ENCODE measurements around the gene RBMS3.

Gene RBMS3

DNA sequence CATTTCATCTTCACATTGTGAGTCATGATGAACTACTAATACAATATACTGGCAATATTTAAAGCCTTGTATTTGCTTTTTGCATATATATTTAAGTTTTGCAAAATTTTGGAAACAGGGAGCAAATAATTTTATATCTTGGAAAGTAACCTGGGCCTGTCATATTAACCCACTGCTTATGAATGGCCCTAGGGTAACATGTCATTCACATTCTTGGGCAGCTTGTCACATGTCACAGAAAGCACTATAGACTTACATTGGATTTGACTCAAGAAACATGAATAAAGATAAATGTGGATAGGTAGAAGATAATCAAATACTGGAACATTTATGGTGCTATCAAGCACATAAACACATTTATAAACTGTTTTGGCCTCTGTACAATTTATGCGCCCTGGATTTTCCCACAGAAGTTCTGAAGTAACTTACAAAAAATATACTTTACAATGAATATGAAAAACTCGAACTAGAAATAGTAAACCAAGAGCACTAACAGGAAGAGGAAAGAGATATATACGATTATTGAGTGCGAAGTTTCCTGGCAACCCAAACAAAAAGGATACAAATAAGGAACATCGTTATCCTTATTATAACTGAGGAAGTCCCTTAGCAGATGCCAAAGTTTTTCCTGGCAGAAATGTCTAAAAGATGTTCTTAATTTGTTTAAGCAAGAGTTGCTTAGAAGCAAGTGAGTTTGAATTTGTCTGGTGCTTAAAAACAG lies 257.2 kb downstream of the RBMS3 start:
- DNase-seq, result no peak

DNA sequence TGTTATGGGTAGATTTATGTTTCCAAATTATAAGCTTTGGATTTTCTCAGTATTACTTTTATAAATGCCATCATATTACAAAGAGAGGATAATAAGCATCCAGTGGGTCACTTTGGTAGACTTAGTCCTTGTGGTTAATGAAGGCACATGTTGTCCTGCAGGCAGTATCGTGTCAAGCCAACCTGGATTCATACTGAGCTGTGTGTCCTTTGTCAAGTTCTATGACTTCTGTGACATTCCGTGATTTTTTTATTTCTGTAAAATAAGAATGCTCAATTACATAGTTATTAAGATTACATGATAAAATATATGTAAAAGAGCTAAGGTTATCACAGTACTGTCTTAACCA lies 257.7 kb downstream of the RBMS3 start:
- no peak for DNase-seq

DNA sequence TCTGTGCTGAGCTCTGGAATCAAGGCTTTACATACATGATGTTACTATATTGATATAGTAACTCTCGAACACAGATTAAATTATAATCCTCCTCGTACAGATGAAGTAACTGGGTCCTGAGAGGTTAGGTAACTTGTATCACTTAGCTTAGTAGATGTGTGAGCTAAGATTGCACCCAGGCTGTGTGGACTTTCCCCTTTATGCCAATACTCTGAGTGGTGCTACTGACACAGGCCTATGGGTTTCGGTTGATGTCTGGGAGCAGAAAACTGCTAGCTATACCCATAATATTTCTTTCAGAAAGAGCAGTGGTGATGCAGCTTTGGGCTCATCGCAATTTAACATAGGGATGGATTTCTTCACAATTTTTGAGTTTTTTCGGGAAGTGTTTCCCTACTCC lies 259.7 kb downstream of the RBMS3 start:
- DNase-seq, result no peak

DNA sequence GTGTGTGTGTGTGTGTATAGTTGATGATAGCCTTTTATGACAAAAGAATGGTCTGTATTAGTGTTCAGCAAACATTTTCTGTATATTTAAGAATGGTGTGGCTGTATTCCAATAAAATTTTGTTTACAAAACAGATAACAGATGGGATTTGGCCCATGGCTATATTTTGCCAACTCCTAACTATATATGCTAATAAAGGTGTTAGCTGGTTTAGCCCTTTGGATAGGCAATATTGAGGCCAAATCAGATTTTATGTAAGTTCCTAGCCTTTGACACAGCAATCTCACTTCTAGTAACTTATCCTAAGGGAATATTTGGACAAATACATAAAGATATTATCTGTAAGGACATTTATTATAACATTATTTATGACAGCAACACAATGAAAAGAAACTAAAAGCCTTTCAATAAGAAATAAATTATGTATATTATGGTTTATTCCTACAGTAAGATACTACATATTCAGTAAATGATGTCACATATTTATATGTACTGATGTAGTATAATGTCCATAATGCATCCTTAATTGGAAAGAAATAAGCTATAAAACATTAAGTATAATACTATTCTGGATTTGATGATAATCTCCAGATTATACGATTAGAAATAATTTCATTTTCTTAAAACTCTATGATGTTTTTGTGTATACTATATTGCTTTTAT lies 264.0 kb downstream of the RBMS3 start:
- DNase-seq, result no peak

DNA sequence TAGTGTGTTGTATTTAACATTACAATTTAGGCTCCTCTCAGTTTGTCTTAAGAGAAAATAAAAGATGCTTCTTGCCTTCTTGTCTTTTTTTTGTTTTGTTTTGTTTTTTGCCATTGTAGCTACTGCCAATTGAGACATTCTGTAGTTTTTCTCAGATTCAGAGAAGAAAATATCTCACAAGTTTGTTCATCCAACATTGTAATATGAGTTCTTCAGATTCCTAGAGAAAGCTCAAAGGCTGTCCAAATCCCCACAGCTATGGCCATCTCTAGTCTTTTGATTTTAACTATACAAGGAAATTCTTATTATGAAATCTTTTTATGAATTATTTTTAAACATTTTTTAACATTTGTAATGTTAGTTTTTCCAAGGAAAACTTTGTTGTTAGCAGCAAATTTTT lies 264.7 kb downstream of the RBMS3 start:
- DNase-seq, result no peak

DNA sequence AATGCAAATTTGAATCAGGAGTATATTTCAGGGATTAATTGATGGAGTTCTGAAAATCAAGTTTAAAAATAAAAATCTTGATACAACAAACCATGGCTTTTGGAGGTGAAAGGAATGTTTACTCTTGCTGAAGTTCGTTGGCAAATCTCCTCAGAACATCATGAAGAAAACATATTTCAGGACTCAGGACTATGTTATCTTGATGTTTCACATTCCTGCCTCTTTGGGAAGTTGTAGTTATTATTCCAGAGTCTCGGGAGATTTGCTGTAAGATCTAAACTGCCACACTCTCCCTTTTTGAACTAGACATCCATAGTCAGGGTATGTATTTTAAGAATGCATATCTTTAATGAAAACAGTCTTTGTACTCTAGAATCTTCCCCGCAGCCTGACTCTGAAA lies 271.2 kb downstream of the RBMS3 start:
- DNase-seq, result no peak

DNA sequence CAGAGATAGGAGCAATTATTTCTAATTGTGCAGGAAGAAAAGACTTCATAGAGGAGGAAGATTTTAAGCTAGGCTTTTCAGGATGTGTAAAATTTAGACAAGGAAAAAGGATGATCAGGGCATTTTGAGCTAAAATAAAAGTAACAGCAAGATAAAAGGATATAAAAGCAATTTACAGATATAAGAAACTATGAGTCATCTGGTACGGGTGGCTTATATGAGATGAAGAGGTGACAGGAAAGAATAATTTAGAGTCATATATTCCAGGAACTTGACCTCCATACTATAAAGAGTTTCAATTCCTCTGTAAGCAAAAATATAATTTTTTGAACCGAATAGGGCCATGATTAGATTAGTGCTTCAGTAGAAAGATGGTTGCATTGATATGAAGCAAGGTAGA lies 273.7 kb downstream of the RBMS3 start:
- DNase-seq, result no peak

DNA sequence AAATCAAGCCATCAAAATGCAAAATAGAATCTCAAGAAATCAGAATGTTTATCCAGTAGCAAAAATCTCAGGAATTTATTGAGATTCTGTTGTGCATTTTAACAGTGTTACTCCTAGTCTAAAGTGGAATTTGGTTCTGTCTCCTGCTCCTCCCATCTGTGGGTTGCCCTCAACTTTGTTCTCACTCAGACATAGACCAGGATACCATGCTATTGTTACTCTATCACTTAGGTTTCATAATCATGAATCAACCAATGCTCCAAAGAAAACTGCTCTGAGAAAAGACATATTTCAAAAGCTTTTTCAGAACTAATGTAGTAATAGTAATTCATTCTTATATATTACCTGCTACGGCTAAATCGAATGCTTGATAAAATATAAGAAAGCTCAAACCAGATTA lies 274.7 kb downstream of the RBMS3 start:
- DNase-seq, result no peak

DNA sequence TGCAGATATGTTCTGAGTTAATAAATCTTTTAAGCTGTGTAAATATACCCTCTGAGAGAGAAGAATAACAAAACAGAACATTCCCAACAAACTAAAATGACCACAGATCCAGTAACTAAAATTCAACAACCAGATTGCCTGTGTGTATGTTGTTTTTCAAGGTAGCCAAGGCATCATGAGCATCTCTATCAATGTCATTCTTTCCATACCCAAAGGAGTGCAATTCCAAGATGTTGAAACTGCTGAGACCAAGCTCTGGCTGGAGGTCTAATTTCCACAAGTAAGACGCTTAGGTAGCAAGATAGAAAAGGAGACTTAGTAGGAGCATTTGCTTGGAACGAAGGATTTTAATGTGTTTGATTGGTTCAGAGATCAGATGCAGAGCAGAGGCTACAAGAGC lies 276.3 kb downstream of the RBMS3 start:
- no peak for DNase-seq

DNA sequence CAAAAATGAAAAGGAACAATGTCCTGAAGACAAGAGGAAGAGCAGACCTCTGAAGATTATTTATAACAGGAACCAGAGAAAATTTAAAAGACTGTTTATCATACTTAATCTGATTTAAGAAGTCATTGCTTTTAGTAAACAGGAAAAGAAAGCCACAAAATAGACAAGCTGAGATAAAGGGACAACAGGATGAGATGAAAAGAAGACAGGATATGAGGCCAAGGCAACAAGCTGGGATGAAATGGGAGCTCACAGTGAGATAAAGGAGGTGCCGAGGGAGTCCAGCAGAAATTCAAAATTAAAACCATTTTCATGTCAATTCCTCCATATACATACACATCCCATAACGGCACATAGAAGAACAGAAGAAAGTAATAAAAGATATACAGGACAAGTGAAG lies 277.0 kb downstream of the RBMS3 start:
- DNase-seq, result no peak

DNA sequence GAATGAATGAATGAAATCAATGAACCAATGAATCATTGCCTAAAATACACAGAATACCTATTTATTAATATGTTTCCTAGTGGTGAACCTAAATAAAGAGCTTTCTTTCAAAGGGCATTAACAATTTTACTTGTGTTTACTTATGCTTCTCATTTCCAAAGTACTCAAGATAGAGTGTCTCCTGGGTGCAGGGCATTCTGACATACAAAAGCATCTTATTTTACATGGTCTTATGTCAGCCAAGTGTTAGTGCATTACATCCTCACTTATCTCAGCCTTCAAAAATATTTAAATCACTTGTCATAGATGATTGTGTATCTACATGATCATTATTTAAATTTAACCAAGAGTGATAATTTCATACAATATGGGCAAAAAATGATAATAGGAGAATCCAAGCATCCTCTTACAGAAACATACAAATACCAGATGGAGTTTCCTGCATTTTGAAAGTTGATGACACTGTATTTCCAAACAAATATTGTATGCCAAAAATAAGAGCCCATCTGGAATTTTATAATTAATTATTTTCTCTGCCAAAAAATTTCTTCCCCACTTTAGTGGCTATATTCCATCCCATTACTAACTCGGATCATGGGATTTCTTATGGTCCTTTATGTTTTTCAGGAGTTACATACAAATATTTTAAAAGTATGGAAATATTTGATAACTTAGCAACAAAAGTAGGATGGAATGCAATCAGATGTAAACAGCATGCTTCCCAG lies 279.0 kb downstream of the RBMS3 start:
- DNase-seq, result no peak

DNA sequence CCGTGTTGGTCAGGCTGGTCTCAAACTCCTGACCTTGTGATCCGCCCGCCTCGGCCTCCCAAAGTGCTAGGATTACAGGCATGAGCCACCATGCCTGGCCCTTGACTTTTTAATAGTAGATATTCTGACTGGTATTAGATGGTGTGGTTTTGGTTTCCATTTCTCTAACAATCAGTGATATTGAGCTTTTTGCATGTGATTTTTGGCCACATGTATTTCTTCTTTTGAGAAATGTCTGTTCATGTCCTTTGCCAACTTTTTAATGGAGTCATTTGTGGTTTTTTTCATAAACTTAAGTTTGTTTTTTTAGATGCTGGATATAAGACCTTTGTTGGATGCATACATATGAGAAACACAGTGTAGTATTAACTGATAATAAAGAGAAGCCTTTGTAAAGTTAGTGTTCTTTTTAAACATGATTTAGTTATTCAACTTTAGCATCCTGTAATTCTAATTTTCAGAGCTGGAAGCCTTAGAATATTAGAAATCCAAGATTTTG lies 280.8 kb downstream of the RBMS3 start:
- no peak for DNase-seq

DNA sequence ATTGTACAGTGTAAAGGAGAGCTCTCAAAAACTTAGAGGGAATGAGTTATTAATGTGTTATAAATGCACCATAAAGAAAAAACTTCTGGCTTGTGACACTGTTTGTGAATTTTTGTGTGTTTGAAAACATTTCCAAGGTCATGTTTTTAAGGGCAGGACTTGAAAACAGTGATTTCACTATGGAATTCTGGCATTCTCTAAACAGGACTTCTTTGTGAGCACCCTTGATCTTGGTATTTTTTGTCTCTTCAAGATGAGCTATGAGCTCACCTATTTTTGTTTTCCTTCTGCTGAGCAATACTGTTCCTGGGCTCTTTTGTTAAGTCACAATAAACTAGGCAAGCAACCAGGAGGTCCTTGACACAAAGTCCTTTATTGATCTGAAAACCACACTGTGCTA lies 284.4 kb downstream of the RBMS3 start:
- DNase-seq, result no peak

DNA sequence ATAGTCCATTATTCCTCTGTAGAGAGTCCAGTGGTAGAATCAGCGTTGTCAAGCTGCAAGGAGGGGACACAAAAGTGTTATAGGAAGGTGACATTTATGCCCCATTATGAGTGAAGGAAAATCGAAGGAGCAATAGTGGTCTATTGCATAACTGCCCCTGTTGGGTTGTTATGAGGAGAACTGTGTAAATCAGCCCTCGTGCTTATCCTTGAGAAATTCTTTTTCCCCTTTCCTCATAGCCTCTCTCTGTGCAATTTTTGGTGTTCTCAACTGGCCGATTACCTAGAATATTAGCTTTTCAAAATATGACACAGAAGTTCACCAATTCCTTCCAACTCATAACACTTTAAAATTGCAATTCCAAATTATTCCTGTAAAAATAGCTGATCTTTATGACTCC lies 286.6 kb downstream of the RBMS3 start:
- no peak for DNase-seq

DNA sequence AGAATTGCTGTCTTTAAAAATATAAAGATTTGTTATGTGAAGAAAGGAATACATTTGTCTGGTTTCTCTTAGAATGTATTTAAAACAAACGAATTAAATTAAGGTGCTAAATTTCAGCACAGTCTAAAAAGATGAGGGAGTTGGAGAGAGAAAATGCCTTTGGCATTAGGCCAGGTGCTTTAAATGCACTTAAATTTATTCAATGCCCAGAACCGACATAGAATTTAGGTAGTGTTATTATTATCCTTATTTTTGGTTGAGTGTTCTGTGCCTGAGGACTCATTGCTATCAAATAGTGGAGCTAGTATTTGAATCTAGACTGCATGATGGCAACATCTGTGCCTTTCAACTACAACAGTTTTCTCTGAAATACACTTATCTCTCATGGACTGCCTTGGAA lies 287.5 kb downstream of the RBMS3 start:
- no peak for DNase-seq

DNA sequence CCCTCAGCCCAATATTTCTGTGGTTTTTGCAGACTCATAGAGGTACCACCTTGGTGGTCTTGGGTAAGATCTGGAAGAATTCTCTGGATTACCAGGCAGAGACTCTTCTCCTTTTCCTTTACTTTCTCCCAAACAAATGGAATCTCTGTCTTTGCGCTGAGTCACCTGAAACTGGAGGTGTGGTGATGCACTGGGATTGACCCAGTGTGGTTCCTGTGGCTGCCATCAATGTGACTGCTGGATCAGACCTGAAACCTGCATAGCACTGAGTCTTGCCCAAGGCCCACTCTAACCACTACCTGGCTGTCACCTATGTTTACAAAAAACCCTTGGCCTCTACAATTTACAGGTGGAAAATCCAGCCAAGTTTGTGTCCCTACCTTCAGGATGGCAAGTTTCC lies 295.3 kb downstream of the RBMS3 start:
- no peak for DNase-seq

DNA sequence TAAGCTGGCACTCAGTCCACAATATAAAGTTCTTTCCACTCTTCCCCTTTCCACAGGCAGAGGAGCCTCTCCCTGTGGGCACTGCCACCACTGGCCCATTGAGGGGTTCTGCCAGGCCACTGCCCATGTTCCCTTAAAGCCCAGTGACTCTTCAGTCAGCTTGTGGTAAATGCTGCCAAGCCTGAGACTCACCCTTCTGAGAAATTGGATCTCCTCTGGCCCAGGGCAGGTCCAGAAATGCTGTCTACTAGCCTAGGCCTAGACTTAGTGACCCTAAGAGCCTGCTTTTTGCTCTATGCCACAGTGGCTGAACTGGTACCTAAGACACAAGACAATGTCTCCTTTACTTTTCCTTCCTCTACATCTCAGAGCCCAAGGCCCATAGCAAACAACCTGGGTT lies 295.8 kb downstream of the RBMS3 start:
- DNase-seq, result no peak

DNA sequence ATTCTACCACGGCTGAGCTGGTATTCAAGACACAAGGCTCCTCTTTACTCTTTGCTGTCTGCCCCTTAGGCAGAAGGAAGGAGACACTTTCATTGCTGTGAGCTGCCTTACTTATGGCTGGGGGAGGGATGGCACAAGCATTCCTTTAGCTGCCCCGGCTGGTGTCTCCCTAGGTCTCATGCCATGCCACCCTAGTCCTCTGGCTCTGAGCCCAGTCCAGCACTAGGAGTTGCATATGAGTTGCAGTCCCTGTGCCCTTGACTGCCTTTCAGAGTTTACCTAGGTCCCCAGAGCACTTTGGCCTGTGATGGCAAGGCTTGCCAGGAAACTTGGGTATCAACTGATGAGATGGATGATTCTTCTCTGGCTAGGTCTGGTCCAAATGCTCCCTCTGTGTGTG lies 296.4 kb downstream of the RBMS3 start:
- no peak for DNase-seq

DNA sequence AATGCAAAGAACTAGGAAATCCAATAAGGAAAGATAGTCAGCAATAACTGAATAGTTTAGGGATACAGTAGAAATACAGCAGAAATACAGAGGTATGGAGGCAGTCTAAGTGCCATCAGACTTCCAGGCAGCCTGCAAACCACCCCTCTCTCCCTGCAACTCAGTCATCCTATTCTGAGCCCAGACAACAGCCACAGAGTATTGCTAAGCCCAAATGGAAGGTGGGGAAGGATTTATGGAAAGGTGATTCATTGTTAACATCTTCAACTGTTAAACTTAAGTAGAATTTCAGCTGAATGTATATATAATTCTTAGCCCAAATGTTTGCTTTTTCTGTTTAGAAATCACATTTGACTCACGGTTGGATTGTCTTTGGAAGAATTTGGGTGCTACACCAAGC lies 300.4 kb downstream of the RBMS3 start:
- no peak for DNase-seq

DNA sequence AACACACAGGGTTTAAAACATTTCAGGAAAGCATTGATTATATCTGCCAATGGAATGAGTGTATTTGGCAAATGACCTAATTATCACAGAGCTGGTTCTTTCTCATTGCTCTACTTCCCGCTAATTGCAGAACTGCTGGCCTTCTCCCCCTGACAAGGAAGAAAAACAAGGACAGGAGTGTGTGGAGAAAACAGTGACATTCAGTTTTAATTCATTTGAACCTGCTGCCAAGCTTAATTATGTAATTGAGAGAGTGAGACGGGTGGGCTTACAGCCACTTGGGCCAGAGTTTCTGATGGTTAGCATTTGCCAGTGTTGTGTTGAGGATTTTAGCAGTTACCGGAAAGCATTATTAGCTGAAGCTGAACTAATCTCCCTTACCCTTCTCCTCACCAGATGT lies 301.4 kb downstream of the RBMS3 start:
- DNase-seq, result no peak

DNA sequence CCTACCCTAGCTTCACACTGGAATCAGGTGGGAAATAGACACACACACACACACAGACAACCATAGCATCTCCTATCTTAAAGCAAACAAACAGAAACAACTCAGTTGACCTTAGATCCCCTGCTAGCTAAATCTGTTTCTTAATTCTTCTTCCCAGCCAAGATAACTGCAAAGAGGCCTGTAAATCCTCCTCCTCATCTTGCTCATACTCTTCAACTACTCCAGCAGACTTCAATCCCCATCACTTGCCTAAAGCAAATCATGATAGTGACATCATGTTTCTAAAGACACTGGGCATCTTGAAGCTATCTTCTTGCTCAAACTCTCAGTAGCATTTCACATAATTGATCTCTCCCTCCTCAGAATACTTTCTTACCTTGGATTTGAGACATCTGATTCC lies 303.0 kb downstream of the RBMS3 start:
- no peak for DNase-seq

DNA sequence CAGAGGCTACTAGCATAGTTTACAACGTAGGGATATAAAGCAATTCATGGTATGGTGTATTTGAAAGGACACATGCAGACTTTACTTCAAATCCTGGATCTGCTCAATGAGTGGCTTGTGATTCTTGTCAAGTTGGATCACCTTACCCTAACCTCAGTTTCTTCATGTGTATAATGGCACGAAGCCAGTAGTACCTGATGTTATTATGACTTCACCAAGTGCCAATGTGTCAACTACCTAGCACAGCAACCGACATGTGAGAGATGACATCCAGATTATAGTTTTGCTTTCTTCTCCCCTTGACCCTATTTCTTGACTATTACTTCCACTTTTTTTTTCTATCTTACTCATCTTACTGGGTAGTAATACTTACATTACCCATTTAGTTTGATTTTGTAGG lies 304.5 kb downstream of the RBMS3 start:
- no peak for DNase-seq

DNA sequence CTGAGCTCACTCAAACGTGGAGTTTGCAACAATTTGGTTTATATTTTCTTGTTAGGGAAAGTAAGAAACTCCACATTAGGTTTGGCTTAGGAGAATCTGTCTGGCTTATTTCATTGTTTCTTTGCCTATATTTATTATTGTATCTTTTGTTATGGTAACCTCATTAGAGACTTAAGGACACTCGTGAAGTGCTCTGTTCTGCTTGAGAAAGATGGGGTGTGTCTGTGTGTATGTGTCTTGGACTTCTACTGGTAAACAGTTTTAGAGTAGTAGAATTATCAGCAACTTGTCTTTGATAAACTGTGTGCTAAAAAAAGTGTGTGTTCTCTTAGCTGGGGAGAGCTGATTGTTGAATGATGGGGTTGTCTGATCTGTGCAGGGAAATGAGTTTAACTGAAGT lies 306.5 kb downstream of the RBMS3 start:
- no peak for DNase-seq

DNA sequence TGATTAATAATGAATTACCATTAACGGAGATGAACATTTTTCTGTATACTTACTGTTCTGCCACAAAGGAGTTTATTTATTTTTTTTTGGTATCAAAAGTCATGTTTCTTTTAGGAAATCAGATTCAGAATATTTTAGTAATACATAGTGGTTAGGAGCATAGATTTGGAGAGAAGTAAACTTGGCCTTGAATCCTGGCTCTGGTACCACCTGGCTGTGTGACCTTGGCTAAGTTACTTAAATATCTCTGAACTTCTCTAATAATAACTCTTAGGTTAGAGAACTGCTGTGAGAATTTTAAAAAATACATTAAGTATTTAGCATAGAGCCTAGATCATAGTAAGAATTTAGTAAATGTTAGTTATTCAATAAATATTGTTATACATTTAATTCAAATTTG lies 309.1 kb downstream of the RBMS3 start:
- DNase-seq, result no peak
